Breast epithelium (tissue), 4 donors: ENCODE data around the gene PRSS36. TPM values are rescaled to one million over a fixed set of nuclear protein-coding genes. Genes with fewer than 3 reads are reported as not detected.
A peak's percentile ranks its signal among the peaks of the same experiment; 100 is the strongest.
"Not testable (repeated sequence)": the region's sequence is repeated elsewhere in the genome, so short reads cannot be mapped to it uniquely, and the experiment has no call there.

Experiments used
- DNase-seq, 2 donors: peaks; one replicate each; pipeline ENCODE4 v3.0.0-alpha.2; 2019; ENCODE audit warnings: low spot score in 2 of 2
- H3K27ac ChIP-seq, 2 donors: fragments of 200-600 bp; sonication (generic) in 1 of 2; one replicate each; pipeline ENCODE4 v1.5.1; 2016 to 2019; ENCODE audit warnings: mild to moderate bottlenecking in 1 of 2
- H3K27me3 ChIP-seq, 2 donors: fragments of 200-600 bp; sonication (generic) in 1 of 2; one replicate each; pipeline versions ENCODE4 v1.5.1 to v1.6.0; 2017 to 2019; ENCODE audit warnings: control low read depth in 1 of 2, mild to moderate bottlenecking in 1 of 2
- H3K36me3 ChIP-seq: fragments of 200-600 bp; one replicate; pipeline ENCODE4 v1.5.1; 2019
- H3K4me1 ChIP-seq, 2 donors: fragments of 200-600 bp; sonication (generic); one replicate each; pipeline ENCODE4 v1.5.1; 2016 to 2019; ENCODE audit warnings: control low read depth in 1 of 2
- H3K4me3 ChIP-seq, 3 donors: fragments of 200-600 bp; sonication (generic); 1 replicate in 2 of 3; 2 replicates in 1 of 3; pipeline ENCODE4 v1.5.1; 2016 to 2019; ENCODE audit warnings: mild to moderate bottlenecking in 3 of 3, moderate library complexity in 2 of 3
- H3K9me3 ChIP-seq, 2 donors: fragments of 200-600 bp; sonication (generic) in 1 of 2; one replicate each; pipeline ENCODE4 v1.5.1; 2016 to 2019; ENCODE audit warnings: control low read depth in 1 of 2
- CTCF ChIP-seq, 3 donors: fragments of 450-650 bp; IDR thresholded peaks; one replicate each; pipeline ENCODE4 v1.5.1; 2016 to 2017; ENCODE audit warnings: antibody characterized with exemption in 3 of 3, mild to moderate bottlenecking in 3 of 3, moderate library complexity in 3 of 3
- POLR2A ChIP-seq: fragments of 450-650 bp; IDR thresholded peaks from one replicate; pipeline ENCODE4 v1.6.1; 2016; ENCODE audit warnings: antibody characterized with exemption, mild to moderate bottlenecking, moderate library complexity
- POLR2AphosphoS5 ChIP-seq, 3 donors: sonication (generic); formaldehyde crosslinking; IDR thresholded peaks; one replicate each; pipeline ENCODE4 v1.6.1; 2017; ENCODE audit warnings: antibody characterized with exemption in 3 of 3
- intact Hi-C: fragments of 100-400 bp; cut with DNase I; formaldehyde crosslinking; loops from one replicate; pipeline ENCODE4 v1.15.1; 2023; ENCODE audit warnings: low total_unique reads
- total RNA-seq, 3 donors: library from RNA; depleted of rRNA; stranded (reverse); fragments of >200 nt; gene quantifications; one replicate each; pipeline ENCODE4 v1.1.0, GENCODE V29; 2016

PRSS36 gene
- total RNA-seq, 3 donors from 2014 or later, result 0.98 to 8.3 (median 2.0) TPM

- Histone ChIP-seq H3K4me3 (peak within 1 kb of the TSS; percentile 84 to 99 (median 99)), H3K36me3 (peaks cover 4% of the 10 kb centered on the region), H3K27ac (peak within 1 kb of the TSS; percentile 87 to 91), H3K4me1 (no peaks in the 10 kb centered on the region), H3K27me3 (no peaks in the 10 kb centered on the region), H3K9me3 (no peaks in the 10 kb centered on the region)
- TF ChIP-seq POLR2A (peak; percentile 46), CTCF (IDR thresholded peaks at IDR 0.05) (no peak), POLR2AphosphoS5 (IDR thresholded peaks at IDR 0.05) (peak; percentile 10 to 69 (median 45))
- intact Hi-C loops, result no loop called here
- DNase-seq, result no peak
Observed at GRCh38 chr16:31108035-31108793, 41.7 kb downstream of the PRSS36 start, which contains the start of gene BCKDK. Gene BCKDK (plus strand): TSS chr16:31108386. CDS start chr16:31109224, 838 bp downstream.

- TF ChIP-seq POLR2A, result no peak
- TF ChIP-seq POLR2AphosphoS5 (IDR thresholded peaks at IDR 0.05), result no peak
- no peak for TF ChIP-seq CTCF (IDR thresholded peaks at IDR 0.05)
- Histone ChIP-seq H3K4me3 (peak overlapping the region in 1 of 3 donors; percentile 84), H3K9me3 (no peaks in the 10 kb centered on the region), H3K4me1 (no peaks in the 10 kb centered on the region), H3K36me3 (peaks cover 4% of the 10 kb centered on the region), H3K27ac (no peak overlapping the region), H3K27me3 (no peaks in the 10 kb centered on the region)
- intact Hi-C loops, result no loop called here
- DNase-seq, result no peak
Observed at GRCh38 chr16:31107465-31107867, 42.4 kb downstream of the PRSS36 start.

GRCh38 chr16:31106509-31107464 lies 43.1 kb downstream of the PRSS36 start:
- TF ChIP-seq POLR2A (no peak), CTCF (IDR thresholded peaks at IDR 0.05) (no peak), POLR2AphosphoS5 (IDR thresholded peaks at IDR 0.05) (no peak)
- H3K9me3 ChIP-seq, result no peaks in the 10 kb centered on the region
- H3K4me1 ChIP-seq, result no peaks in the 10 kb centered on the region
- H3K27ac ChIP-seq, result no peak overlapping the region
- no peak overlapping the region for H3K4me3 ChIP-seq
- H3K36me3 ChIP-seq, result no peaks in the 10 kb centered on the region
- no peak for DNase-seq
- intact Hi-C loops, result no loop called here
- no peaks in the 10 kb centered on the region for H3K27me3 ChIP-seq

- H3K4me3 ChIP-seq, result peak overlapping the region in 2 of 3 donors; percentile 30 to 36
- TF ChIP-seq CTCF (IDR thresholded peaks at IDR 0.05), result peak; percentile 71 to 86 (median 77)
- TF ChIP-seq POLR2AphosphoS5 (IDR thresholded peaks at IDR 0.05), result peak; percentile 13 to 63 (median 50)
- TF ChIP-seq POLR2A, result no peak
- DNase-seq, result peak; percentile 87 to 90
- H3K4me1 ChIP-seq, result no peaks in the 10 kb centered on the region
- intact Hi-C loops, result no loop called here
- no peaks in the 10 kb centered on the region for H3K36me3 ChIP-seq
- H3K9me3 ChIP-seq, result no peaks in the 10 kb centered on the region
- no peaks in the 10 kb centered on the region for H3K27me3 ChIP-seq
- H3K27ac ChIP-seq, result peak overlapping the region; percentile 52 to 63
Observed at GRCh38 chr16:31105677-31106213, 44.1 kb downstream of the PRSS36 start.

GRCh38 chr16:31100876-31101641 lies 48.8 kb downstream of the PRSS36 start:
- H3K27me3 ChIP-seq, H3K4me3 ChIP-seq, H3K9me3 ChIP-seq, H3K27ac ChIP-seq, DNase-seq, H3K36me3 ChIP-seq, intact Hi-C loops, H3K4me1 ChIP-seq: not testable (repeated sequence)
